Stomach (tissue), 9 donors: Measurements from ENCODE around the gene ITFG2. TPM values are rescaled to one million over a fixed set of nuclear protein-coding genes. Genes with fewer than 3 reads are reported as not detected.

Experiments used
- DNase-seq, 2 donors: peaks; one replicate each; pipeline versions ENCODE4 v3.0.0 to v3.0.0-alpha.2; 2013 to 2019
- H3K27ac ChIP-seq, 5 donors: fragments of 200-600 bp in 4 of 5; sonication (generic) in 4 of 5; one replicate each; pipeline ENCODE4 v1.5.1; 2013 to 2019; ENCODE audit warnings: mild to moderate bottlenecking in 1 of 5, moderate library complexity in 1 of 5
- H3K27me3 ChIP-seq, 3 donors: fragments of 200-600 bp; sonication (generic); one replicate each; pipeline ENCODE4 v1.5.1; 2017 to 2019; ENCODE audit warnings: mixed run types in 1 of 3
- H3K36me3 ChIP-seq, 4 donors: fragments of 200-600 bp; sonication (generic); 1 replicate in 3 of 4; 2 replicates in 1 of 4; pipeline ENCODE4 v1.5.1; 2016 to 2019
- H3K4me1 ChIP-seq, 4 donors: fragments of 200-600 bp; sonication (generic); one replicate each; pipeline ENCODE4 v1.5.1; 2016 to 2019
- H3K4me3 ChIP-seq, 4 donors: fragments of 200-600 bp; sonication (generic) in 3 of 4; one replicate each; pipeline ENCODE4 v1.5.1; 2016 to 2019; ENCODE audit warnings: mild to moderate bottlenecking in 1 of 4
- H3K9me3 ChIP-seq, 4 donors: fragments of 200-600 bp; sonication (generic); one replicate each; pipeline ENCODE4 v1.5.1; 2016 to 2019
- EP300 ChIP-seq: sonication (generic); formaldehyde crosslinking; IDR thresholded peaks from one replicate; pipeline ENCODE4 v1.6.1; 2017; ENCODE audit warnings: antibody characterized with exemption
- POLR2A ChIP-seq, 4 donors: fragments of 450-650 bp; IDR thresholded peaks; one replicate each; pipeline ENCODE4 v1.6.1; 2016; ENCODE audit warnings: antibody characterized with exemption in 4 of 4, control low read depth in 2 of 4, mild to moderate bottlenecking in 1 of 4, moderate library complexity in 1 of 4
- POLR2AphosphoS5 ChIP-seq, 3 donors: sonication (generic); formaldehyde crosslinking; IDR thresholded peaks; one replicate each; pipeline ENCODE4 v1.6.1; 2016; ENCODE audit warnings: antibody characterized with exemption in 3 of 3
- WGBS, 5 donors: extraction: QIAGEN DNeasy Blood & Tissue Kit in 3 of 5; methylation state at CpG; one replicate each; pipeline versions ENCODE4 v1.1.5 to v1.1.7; 2013 to 2018; 5-methylcytosine and 5-hydroxymethylcytosine counted together
- intact Hi-C: fragments of 100-400 bp; cut with DNase I; formaldehyde crosslinking; loops from one replicate; pipeline ENCODE4 v1.15.1; 2023; ENCODE audit warnings: low total_unique reads
- polyA plus RNA-seq, 3 donors: library from polyadenylated mRNA; stranded (reverse); fragments of 200-250 nt; gene quantifications; one replicate each; pipeline ENCODE4 v1.2.3, GENCODE V29; 2013
- total RNA-seq, 5 donors: library from RNA; depleted of rRNA; stranded (reverse); fragments of >200 nt; gene quantifications; one replicate each; pipeline versions ENCODE4 v1.1.0 to v1.2.3, GENCODE V29; 2014 to 2016
- TF ChIP-seq, protein P1 (sequence below), 7 experiments: fragments of 450-650 bp in 4 of 7; fragments of 200-600 bp in 3 of 7; sonication (generic) in 3 of 7; IDR thresholded peaks; one replicate each; pipeline ENCODE4 v1.5.1; 2016 to 2019; ENCODE audit warnings: antibody characterized with exemption in 7 of 7, control low read depth in 2 of 7, mild to moderate bottlenecking in 1 of 7
- donor health status: healthy with polysubstance abuse.
- donor health status: Bipolar disorder and iron deficiency.
- donor health status: healthy.

The ITFG2 gene
- total and polyA plus RNA-seq, 8 donors = 14.9 to 208 (median 46.4) TPM

DNA sequence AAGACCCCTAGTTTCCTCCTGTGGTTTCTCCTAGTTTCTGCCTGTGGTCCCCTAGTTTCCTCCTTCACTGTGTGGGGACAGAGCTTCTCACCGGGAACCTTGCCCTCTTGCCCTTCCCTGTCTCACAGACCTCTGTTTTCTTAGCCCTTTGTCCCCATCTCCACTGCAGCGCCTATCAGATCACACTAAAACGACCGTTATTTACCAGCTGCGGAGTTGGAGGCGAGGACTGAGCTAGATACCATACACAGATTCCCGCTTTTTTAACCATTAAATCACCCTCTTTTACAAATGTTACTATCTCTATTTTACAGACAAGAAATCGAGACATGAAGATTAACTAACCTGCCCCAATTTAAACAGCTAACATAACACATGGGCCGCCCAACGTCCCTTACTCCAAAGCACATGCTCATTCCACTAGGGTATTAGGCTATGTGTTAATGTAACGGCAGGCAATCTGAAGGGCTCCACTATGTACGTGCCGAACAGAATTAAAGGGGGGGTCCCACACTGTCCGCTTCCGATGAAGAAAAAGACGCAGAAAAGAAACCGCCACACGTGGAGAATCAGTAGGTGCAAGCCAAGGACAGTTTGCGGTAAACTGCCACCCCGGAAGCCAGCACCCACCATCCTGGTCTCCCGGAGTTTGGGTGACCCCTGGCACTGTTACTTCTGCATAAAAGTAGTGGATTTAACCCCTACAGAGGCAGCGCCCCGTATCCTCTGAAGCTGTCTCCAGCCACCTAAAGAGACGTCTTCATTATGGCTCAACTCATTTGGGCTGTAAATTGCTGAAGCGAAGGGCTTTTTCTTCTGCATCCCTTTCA is 19.6 kb upstream of the ITFG2 start:
- H3K27ac ChIP-seq = no peak overlapping the region
- no peak for TF ChIP-seq POLR2A (IDR thresholded peaks at IDR 0.05)
- TF ChIP-seq, protein P1, sequence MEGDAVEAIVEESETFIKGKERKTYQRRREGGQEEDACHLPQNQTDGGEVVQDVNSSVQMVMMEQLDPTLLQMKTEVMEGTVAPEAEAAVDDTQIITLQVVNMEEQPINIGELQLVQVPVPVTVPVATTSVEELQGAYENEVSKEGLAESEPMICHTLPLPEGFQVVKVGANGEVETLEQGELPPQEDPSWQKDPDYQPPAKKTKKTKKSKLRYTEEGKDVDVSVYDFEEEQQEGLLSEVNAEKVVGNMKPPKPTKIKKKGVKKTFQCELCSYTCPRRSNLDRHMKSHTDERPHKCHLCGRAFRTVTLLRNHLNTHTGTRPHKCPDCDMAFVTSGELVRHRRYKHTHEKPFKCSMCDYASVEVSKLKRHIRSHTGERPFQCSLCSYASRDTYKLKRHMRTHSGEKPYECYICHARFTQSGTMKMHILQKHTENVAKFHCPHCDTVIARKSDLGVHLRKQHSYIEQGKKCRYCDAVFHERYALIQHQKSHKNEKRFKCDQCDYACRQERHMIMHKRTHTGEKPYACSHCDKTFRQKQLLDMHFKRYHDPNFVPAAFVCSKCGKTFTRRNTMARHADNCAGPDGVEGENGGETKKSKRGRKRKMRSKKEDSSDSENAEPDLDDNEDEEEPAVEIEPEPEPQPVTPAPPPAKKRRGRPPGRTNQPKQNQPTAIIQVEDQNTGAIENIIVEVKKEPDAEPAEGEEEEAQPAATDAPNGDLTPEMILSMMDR (IDR thresholded peaks at IDR 0.05) = no peak
- no peak for TF ChIP-seq EP300
- no peak for TF ChIP-seq POLR2AphosphoS5 (IDR thresholded peaks at IDR 0.05)
- H3K9me3 ChIP-seq = no peaks in the 10 kb centered on the region
- 68 to 72% (median 69%) methylated on average over 25 of the region's 25 CpGs for WGBS, 5 donors
- peaks cover 0 to 6% (median 0%) of the 10 kb centered on the region in 3 donors for H3K27me3 ChIP-seq
- DNase-seq = no peak
- peaks cover 0 to 11% (median 9%) of the 10 kb centered on the region in 4 donors for H3K36me3 ChIP-seq
- no peak overlapping the region for H3K4me3 ChIP-seq
- intact Hi-C loops = no loop called here
- H3K4me1 ChIP-seq = peaks cover 15 to 30% (median 29%) of the 10 kb centered on the region in 4 donors

DNA sequence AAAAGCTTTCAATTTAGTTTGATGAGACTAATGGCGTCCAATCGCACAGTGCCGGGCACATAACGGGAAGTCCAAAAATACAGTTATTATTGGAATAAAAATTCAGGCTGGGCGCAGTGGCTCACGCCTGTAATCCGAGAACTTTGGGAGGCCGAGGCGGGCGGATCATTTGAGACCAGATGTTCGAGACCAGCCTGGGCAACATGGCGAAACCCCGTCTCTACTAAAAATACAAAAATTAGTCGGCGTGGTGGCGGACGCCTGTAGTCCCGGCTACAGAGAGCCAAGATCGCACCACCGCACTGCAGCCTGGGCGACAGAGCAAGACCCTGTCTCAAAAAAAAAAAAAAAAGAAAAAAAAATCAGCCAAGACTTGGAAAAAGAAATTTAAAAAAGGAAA is 18.9 kb upstream of the ITFG2 start:
- Histone ChIP-seq H3K36me3 (peaks cover 2 to 17% (median 15%) of the 10 kb centered on the region in 4 donors), H3K27ac (no peak overlapping the region), H3K27me3 (peaks cover 0 to 6% (median 0%) of the 10 kb centered on the region in 3 donors), H3K9me3 (no peaks in the 10 kb centered on the region), H3K4me3 (no peak overlapping the region), H3K4me1 (peaks cover 17 to 37% (median 33%) of the 10 kb centered on the region in 4 donors)
- no peak for TF ChIP-seq EP300
- TF ChIP-seq, protein P1 (IDR thresholded peaks at IDR 0.05) = no peak
- TF ChIP-seq POLR2AphosphoS5 (IDR thresholded peaks at IDR 0.05) = no peak
- no peak for TF ChIP-seq POLR2A (IDR thresholded peaks at IDR 0.05)
- no peak for DNase-seq
- intact Hi-C loops = no loop called here
- WGBS, 5 donors = 91 to 98% (median 95%) methylated on average over 21 of the region's 21 CpGs

DNA sequence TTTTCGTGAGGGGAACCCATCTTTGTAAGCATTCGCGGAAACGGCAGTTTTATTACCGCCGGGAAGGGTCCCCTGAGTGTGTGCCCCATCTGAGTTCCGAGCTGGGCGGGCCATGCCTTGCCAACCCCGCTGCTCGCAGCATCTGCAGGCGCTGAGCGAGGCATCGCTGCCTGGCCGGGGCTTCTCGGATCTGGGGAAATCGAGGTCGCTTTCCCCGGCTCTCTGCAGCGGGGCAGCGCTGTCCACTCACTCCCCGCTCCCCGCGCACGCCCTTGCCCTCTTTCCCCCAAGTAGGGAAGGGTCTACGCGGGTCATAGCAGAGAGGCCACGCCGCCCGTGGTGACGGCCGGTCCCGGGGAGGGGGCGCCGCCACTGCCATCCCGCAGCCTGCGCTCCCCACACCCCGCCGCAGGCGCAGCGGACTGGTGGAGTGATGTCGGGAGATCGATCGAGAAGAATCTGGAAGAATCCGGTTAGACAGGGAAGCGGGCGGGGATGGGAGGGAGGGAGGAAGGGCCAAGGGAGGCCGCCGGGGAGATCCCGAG is 18.2 kb upstream of the ITFG2 start:
- Histone ChIP-seq H3K27ac (peak overlapping the region; percentile 72 to 95 (median 91)), H3K4me3 (peak overlapping the region; percentile 77 to 98 (median 86)), H3K36me3 (peaks cover 9 to 24% (median 22%) of the 10 kb centered on the region in 4 donors), H3K9me3 (no peaks in the 10 kb centered on the region), H3K4me1 (peaks cover 17 to 40% (median 33%) of the 10 kb centered on the region in 4 donors), H3K27me3 (peaks cover 0 to 6% (median 0%) of the 10 kb centered on the region in 3 donors)
- intact Hi-C loops = no loop called here
- 6 to 19% (median 10%) methylated on average over 42 to 49 of the region's 49 CpGs for WGBS, 5 donors
- DNase-seq = no peak
- no peak for TF ChIP-seq POLR2AphosphoS5 (IDR thresholded peaks at IDR 0.05)
- TF ChIP-seq EP300 = no peak
- no peak for TF ChIP-seq POLR2A (IDR thresholded peaks at IDR 0.05)
- TF ChIP-seq, protein P1 (IDR thresholded peaks at IDR 0.05) = no peak

DNA sequence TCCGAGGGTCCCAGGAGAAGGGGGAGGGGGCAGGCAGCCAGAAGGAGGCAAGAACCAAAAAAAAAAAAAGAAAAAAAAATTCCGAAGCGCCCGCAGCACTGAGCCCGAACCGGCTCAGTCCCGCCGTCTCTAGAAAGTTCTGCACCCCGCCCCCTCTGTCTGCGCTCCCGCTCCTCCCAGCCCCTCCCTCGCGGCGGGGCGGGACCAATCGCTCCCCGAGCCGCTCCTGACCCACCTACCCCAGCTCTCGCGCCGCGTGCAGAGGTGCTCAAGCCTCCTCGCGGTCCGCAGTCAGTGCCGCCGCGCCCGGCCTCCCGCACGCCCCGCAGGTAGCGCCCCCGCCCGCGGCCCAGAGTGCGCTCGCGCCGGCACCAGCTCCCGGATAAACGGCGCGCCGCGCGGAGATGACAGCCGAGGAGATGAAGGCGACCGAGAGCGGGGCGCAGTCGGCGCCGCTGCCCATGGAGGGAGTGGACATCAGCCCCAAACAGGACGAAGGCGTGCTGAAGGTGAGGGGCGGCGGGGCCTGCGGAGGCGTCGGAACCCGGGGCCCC is 17.7 kb upstream of the ITFG2 start, which contains the start of gene FKBP4:
Gene FKBP4 (plus strand): TSS at position 235 of the 554 bp plus-strand sequence. CDS start 170 bp downstream, at position 405.
- Histone ChIP-seq H3K27me3 (peaks cover 0 to 6% (median 0%) of the 10 kb centered on the region in 3 donors), H3K9me3 (no peaks in the 10 kb centered on the region), H3K27ac (peak within 1 kb of the TSS; percentile 82 to 95 (median 91)), H3K4me3 (peak within 1 kb of the TSS; percentile 77 to 98 (median 86)), H3K4me1 (peaks cover 17 to 44% (median 35%) of the 10 kb centered on the region in 4 donors), H3K36me3 (peaks cover 15 to 30% (median 28%) of the 10 kb centered on the region in 4 donors)
- intact Hi-C loops = no loop called here
- WGBS, 5 donors = 0 to 1% (median 0%) methylated on average over 18 to 63 of the region's 63 CpGs
- DNase-seq = peak; percentile 93 to 97
- TF ChIP-seq POLR2AphosphoS5 (IDR thresholded peaks at IDR 0.05) = peak; percentile 73 to 96 (median 93)
- no peak for TF ChIP-seq EP300
